ENCODE data around the gene PUM1. TPM values are rescaled to one million over a fixed set of nuclear protein-coding genes. Genes with fewer than 3 reads are reported as not detected.

The PUM1 gene
- total RNA-seq, 1 experiment from 2014 or later: 50.3 TPM

GRCh38 chr1:30930631-30931173 is 134.8 kb downstream of the PUM1 start:
- no peak for DNase-seq (ENCODE audit: low read depth)

GRCh38 chr1:30929944-30930525 is 135.5 kb downstream of the PUM1 start:
- DNase-seq (ENCODE audit: low read depth): no peak

- DNase-seq (ENCODE audit: low read depth): peak; percentile 58
These were observed 136.2 kb downstream of the PUM1 start for GRCh38 chr1:30929135-30929889.

DNA sequence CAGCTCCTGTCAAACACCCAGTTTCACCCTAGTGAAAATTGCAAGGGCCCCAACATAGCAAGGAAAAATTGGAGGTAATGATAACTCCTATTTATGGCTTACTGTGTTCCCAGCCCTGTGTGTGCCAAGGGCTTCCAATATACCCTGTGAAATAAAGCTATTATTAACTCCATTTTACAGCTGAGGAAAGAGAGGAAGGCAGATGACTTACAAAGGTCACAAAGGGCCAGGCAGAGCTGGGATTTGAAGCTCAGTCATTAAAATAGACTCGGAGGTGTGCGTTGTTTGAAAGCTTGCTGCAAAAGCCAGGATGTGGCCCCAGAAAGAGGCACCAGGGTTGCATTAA is 136.8 kb downstream of the PUM1 start:
- no peak for DNase-seq (ENCODE audit: low read depth)

GRCh38 chr1:30928171-30928570 is 137.3 kb downstream of the PUM1 start:
- no peak for DNase-seq (ENCODE audit: low read depth)

DNA sequence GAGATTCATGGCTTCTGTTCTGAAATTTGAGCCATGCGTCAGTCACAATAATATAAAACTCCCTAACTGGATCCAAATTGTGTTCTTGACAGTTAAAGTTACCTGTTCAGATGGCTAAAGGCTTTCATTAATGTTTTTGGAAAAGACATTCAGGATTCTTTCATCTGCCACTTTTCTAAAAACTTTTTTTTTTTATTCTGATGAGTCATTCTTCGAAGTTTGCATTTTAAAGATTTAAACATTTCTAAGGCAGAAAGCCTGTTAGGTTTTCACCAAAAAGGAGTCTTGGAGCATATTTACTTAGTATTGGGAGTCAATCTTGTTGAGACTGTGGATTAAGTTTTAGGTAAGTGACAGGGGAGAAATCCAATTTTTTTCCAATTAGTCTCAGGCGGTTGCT is 138.1 kb downstream of the PUM1 start:
- no peak for DNase-seq (ENCODE audit: low read depth)

- DNase-seq (ENCODE audit: low read depth): peak; percentile 38
These were observed 141.9 kb downstream of the PUM1 start for GRCh38 chr1:30923597-30923996.

DNA sequence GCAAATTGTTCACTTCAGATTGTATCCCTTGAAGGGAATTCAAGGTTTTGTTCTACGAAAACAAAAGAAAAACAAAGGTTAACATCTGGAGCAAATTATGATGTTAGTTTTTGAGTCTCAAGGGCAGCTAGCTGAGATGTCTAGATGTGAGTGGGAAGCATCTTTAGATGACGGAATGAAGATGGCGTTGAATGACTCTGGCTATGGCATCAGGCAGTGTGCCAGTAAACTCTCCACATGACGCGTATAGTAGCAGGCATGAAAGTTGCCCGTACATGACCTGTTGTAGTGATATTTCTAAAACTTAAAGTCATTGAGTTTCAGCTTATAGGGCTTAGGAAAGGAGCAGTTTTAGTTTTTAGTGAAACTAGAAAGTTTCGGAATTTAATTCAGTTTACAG is 144.7 kb downstream of the PUM1 start:
- no peak for DNase-seq (ENCODE audit: low read depth)

- peak; percentile 93 for DNase-seq (ENCODE audit: low read depth)
These were observed 146.3 kb downstream of the PUM1 start for GRCh38 chr1:30919025-30919881.

- DNase-seq (ENCODE audit: low read depth): no peak
These were observed 149.2 kb downstream of the PUM1 start for GRCh38 chr1:30916296-30916695.

DNA sequence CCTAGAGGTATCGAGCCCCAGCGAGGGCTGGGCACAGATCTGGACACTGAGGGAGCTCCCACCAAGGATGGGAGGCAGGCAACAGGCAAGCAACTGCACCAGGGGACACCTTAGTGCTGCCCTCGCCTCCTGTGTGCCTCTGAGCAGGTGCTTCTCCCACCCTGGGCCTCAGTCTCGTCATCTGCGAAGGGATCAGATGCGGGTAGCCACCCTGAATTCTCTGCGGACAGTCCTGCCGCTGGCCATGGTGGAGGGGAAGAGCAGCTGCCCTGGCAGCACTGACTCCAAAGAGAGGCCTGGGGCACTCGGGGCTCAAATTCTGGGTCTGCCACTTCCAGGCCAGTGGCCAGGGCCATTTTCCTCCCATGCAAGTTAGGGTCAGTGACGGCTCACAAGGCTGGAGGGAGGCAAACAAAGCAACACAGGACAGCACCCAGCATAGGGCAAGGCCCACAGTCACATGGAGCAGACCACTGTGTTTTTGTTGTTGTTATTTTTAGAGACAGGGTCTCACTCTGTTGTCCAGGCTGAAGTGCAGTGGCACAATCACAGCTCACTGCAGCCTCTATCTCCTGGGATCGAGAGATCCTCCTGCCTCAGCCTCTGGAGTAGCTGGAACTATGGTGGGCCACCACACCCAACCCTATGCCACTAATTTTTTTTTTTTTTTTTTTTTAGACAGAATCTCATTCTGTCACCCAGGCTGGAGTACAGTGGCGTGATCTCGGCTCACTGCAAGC is 149.9 kb downstream of the PUM1 start:
- no peak for DNase-seq (ENCODE audit: low read depth)

DNA sequence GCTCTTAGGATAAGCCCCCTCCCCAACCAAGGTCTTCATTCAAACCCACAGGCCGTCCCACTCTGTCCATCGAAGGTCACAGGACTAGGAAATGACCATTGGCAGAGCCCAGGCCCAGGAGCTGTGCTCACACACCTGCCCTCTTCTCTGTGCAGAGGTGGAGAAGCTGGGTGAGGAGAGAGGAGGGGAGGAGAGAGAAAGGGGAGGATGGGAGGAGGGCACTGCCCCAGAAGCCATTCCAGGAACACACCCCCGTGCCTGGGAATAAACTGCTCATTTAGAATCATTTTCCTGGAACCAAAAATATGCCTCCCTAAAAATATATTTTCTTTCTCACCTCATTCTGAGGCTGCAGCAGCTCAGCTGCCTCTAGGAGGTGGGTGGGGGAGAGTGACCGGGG is 150.6 kb downstream of the PUM1 start:
- no peak for DNase-seq (ENCODE audit: low read depth)

GRCh38 chr1:30914587-30914922 is 151.0 kb downstream of the PUM1 start:
- DNase-seq (ENCODE audit: low read depth): no peak

GRCh38 chr1:30912913-30913652 is 152.4 kb downstream of the PUM1 start:
- no peak for DNase-seq (ENCODE audit: low read depth)

- DNase-seq (ENCODE audit: low read depth): no peak
These were observed 153.3 kb downstream of the PUM1 start for GRCh38 chr1:30912224-30912623.

- DNase-seq (ENCODE audit: low read depth): peak; percentile 78
These were observed 154.2 kb downstream of the PUM1 start for GRCh38 chr1:30911059-30911954.

GRCh38 chr1:30909365-30910068 is 156.0 kb downstream of the PUM1 start:
- DNase-seq (ENCODE audit: low read depth): no peak

GRCh38 chr1:30908696-30909364 is 156.7 kb downstream of the PUM1 start, which contains the start of gene SDC3:
Gene SDC3, minus strand, starts transcription at chr1:30908758. Its CDS starts 172 bp downstream, at chr1:30908586.
- no peak for DNase-seq (ENCODE audit: low read depth)

DNA sequence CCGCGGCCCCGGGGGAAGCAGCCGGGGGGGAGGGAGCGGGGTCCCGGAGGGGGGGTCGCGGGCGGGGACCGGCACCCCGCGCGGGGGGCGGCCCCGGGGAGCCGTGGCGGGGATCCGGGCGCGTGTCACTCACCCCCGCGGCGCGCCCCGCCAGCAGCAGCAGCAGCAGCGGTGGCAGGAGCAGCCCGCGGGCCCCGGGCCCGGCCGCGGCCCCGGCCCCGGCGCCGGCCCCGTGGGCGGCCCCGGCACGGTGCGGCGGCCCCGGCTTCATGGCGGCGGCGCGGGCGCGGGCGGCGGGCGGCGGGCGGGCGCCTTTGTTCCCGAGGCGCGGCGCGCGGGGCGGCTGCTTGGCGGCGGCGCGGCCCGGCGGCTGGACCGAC is 157.2 kb downstream of the PUM1 start:
- no peak for DNase-seq (ENCODE audit: low read depth)

Data from LHCN-M2 (cell line).